HEK293 (cell line): ENCODE results near the gene HOXA11.

Experiments
- CTCF ChIA-PET: fragments of 350-600 bp; formaldehyde crosslinking; extraction: SDS; loops from one replicate; lab custom pipeline; 2021; ENCODE audit warnings: antibody characterized with exemption; lab: Yijun Ruan, JAX
- POLR2A ChIA-PET: fragments of 300-600 bp; formaldehyde crosslinking; extraction: SDS; loops from one replicate; lab custom pipeline; 2020; ENCODE audit warnings: antibody characterized with exemption, inconsistent platforms; lab: Yijun Ruan, JAX
- H3K27ac ChIP-seq: fragments of 200-500 bp; sonication (Bioruptor generic); 2 replicates; pipeline ENCODE4 v1.5.1; 2014; ENCODE audit warnings: low read depth, low read length, control low read depth, inconsistent platforms; ENCODE audit errors: extremely low read depth
- H3K36me3 ChIP-seq, 2 experiments: fragments of 200-500 bp in 1 of 2; sonication (Bioruptor generic) in 1 of 2; 1 replicate in 1 of 2; 2 replicates in 1 of 2; pipeline ENCODE4 v1.5.1; 2014 to 2017; ENCODE audit warnings: inconsistent platforms in 2 of 2, low read length in 2 of 2; ENCODE audit not compliant: control insufficient read depth in 2 of 2, insufficient read depth in 1 of 2
- H3K4me1 ChIP-seq: fragments of 200-500 bp; sonication (Bioruptor generic); 2 replicates; pipeline ENCODE4 v1.5.1; 2014; ENCODE audit warnings: mild to moderate bottlenecking, low read length, inconsistent platforms; ENCODE audit not compliant: control insufficient read depth, insufficient read depth
- H3K4me3 ChIP-seq: 2 replicates; pipeline ENCODE4 v1.5.1; 2011; ENCODE audit warnings: low read depth, mild to moderate bottlenecking, control low read depth, low read length, moderate library complexity
- H3K9me3 ChIP-seq: fragments of 200-500 bp; sonication (Bioruptor generic); 2 replicates; pipeline ENCODE4 v1.5.1; 2014; ENCODE audit warnings: low read depth, low read length, inconsistent platforms; ENCODE audit not compliant: control insufficient read depth, insufficient read depth
- BCL11B ChIP-seq: fragments of 450-650 bp; formaldehyde crosslinking; IDR thresholded peaks from 2 replicates; pipeline ENCODE4 v1.5.1; 2016; ENCODE audit warnings: low read depth, missing biosample characterization, missing genetic modification characterization
- FEZF1 ChIP-seq: fragments of 450-650 bp; formaldehyde crosslinking; IDR thresholded peaks from 2 replicates; pipeline ENCODE4 v1.5.1; 2016; ENCODE audit warnings: missing biosample characterization, missing genetic modification characterization
- GLIS1 ChIP-seq: fragments of 450-650 bp; formaldehyde crosslinking; IDR thresholded peaks from 2 replicates; pipeline ENCODE4 v1.5.1; 2016; ENCODE audit warnings: missing biosample characterization, missing genetic modification characterization
- HIC1 ChIP-seq: fragments of 450-650 bp; formaldehyde crosslinking; IDR thresholded peaks from 2 replicates; pipeline ENCODE4 v1.5.1; 2016; ENCODE audit warnings: missing biosample characterization, missing genetic modification characterization
- HOXC10 ChIP-seq: sonication (generic); formaldehyde crosslinking; IDR thresholded peaks from 2 replicates; pipeline ENCODE4 v1.8.1; 2023; ENCODE audit warnings: mild to moderate bottlenecking, missing genetic modification reagents
- PRDM10 ChIP-seq: fragments of 450-650 bp; formaldehyde crosslinking; IDR thresholded peaks from 2 replicates; pipeline ENCODE4 v1.5.1; 2016; ENCODE audit warnings: missing biosample characterization, missing genetic modification characterization
- RBAK ChIP-seq: fragments of 450-650 bp; formaldehyde crosslinking; IDR thresholded peaks from 2 replicates; pipeline ENCODE4 v1.5.1; 2016; ENCODE audit warnings: missing biosample characterization, missing genetic modification characterization
- SCRT2 ChIP-seq: fragments of 450-650 bp; formaldehyde crosslinking; IDR thresholded peaks from 2 replicates; pipeline ENCODE4 v1.5.1; 2016; ENCODE audit warnings: missing biosample characterization, missing genetic modification characterization
- SP7 ChIP-seq: fragments of 450-650 bp; formaldehyde crosslinking; IDR thresholded peaks from 2 replicates; pipeline ENCODE4 v1.5.1; 2016; ENCODE audit warnings: missing biosample characterization, missing genetic modification characterization
- ZBTB17 ChIP-seq: fragments of 450-650 bp; formaldehyde crosslinking; IDR thresholded peaks from 2 replicates; pipeline ENCODE4 v1.5.1; 2016; ENCODE audit warnings: missing biosample characterization, missing genetic modification characterization
- ZBTB48 ChIP-seq: fragments of 450-650 bp; formaldehyde crosslinking; IDR thresholded peaks from 2 replicates; pipeline ENCODE4 v1.5.1; 2016; ENCODE audit warnings: missing biosample characterization, missing genetic modification characterization
- ZFP37 ChIP-seq: fragments of 450-650 bp; formaldehyde crosslinking; IDR thresholded peaks from 2 replicates; pipeline ENCODE4 v1.5.1; 2016; ENCODE audit warnings: missing biosample characterization, missing genetic modification characterization
- ZFP69B ChIP-seq: fragments of 450-650 bp; formaldehyde crosslinking; IDR thresholded peaks from 2 replicates; pipeline ENCODE4 v1.5.1; 2016; ENCODE audit warnings: missing biosample characterization, missing genetic modification characterization
- ZNF184 ChIP-seq: fragments of 450-650 bp; IDR thresholded peaks from 2 replicates; pipeline ENCODE4 v1.5.1; 2018; ENCODE audit warnings: missing biosample characterization, mild to moderate bottlenecking, missing genetic modification characterization
- ZNF23 ChIP-seq: fragments of 450-650 bp; formaldehyde crosslinking; IDR thresholded peaks from 2 replicates; pipeline ENCODE4 v1.5.1; 2016; ENCODE audit warnings: missing biosample characterization, missing genetic modification characterization, borderline replicate concordance
- ZNF394 ChIP-seq: fragments of 450-650 bp; formaldehyde crosslinking; IDR thresholded peaks from 2 replicates; pipeline ENCODE4 v1.5.1; 2016; ENCODE audit warnings: missing biosample characterization, missing genetic modification characterization, mild to moderate bottlenecking, moderate library complexity, borderline replicate concordance
- ZNF426 ChIP-seq: fragments of 450-650 bp; formaldehyde crosslinking; IDR thresholded peaks from 2 replicates; pipeline ENCODE4 v1.5.1; 2017; ENCODE audit warnings: missing biosample characterization, missing genetic modification characterization, mild to moderate bottlenecking, inconsistent platforms, moderate library complexity
- ZNF600 ChIP-seq: fragments of 450-650 bp; formaldehyde crosslinking; IDR thresholded peaks from 2 replicates; pipeline ENCODE4 v1.5.1; 2016; ENCODE audit warnings: missing biosample characterization, missing genetic modification characterization
- ZNF621 ChIP-seq: fragments of 450-650 bp; formaldehyde crosslinking; IDR thresholded peaks from 2 replicates; pipeline ENCODE4 v1.5.1; 2017; ENCODE audit warnings: missing biosample characterization, missing genetic modification characterization
- ZNF670 ChIP-seq: fragments of 450-650 bp; formaldehyde crosslinking; IDR thresholded peaks from 2 replicates; pipeline ENCODE4 v1.5.1; 2016; ENCODE audit warnings: missing biosample characterization, missing genetic modification characterization, low read depth
- ZNF837 ChIP-seq: fragments of 450-650 bp; formaldehyde crosslinking; IDR thresholded peaks from 2 replicates; pipeline ENCODE4 v1.5.1; 2016; ENCODE audit warnings: missing biosample characterization, missing genetic modification characterization
- ZSCAN30 ChIP-seq: fragments of 450-650 bp; IDR thresholded peaks from 2 replicates; pipeline ENCODE4 v1.5.1; 2018; ENCODE audit warnings: missing biosample characterization, mild to moderate bottlenecking, missing genetic modification characterization, moderate library complexity
- TF ChIP-seq, protein P1 (sequence below): fragments of 450-650 bp; formaldehyde crosslinking; IDR thresholded peaks from 2 replicates; pipeline ENCODE4 v1.5.1; 2016; ENCODE audit warnings: missing biosample characterization, missing genetic modification characterization
- TF ChIP-seq, protein P2 (sequence below): IDR thresholded peaks from 2 replicates; pipeline ENCODE4 v1.6.1; 2011; ENCODE audit warnings: mild to moderate bottlenecking, low read depth, low read length, borderline replicate concordance
- TF ChIP-seq, protein P3 (sequence below): fragments of 450-650 bp; formaldehyde crosslinking; IDR thresholded peaks from 2 replicates; pipeline ENCODE4 v1.5.1; 2016; ENCODE audit warnings: missing biosample characterization, missing genetic modification characterization

Gene HOXA11

DNA sequence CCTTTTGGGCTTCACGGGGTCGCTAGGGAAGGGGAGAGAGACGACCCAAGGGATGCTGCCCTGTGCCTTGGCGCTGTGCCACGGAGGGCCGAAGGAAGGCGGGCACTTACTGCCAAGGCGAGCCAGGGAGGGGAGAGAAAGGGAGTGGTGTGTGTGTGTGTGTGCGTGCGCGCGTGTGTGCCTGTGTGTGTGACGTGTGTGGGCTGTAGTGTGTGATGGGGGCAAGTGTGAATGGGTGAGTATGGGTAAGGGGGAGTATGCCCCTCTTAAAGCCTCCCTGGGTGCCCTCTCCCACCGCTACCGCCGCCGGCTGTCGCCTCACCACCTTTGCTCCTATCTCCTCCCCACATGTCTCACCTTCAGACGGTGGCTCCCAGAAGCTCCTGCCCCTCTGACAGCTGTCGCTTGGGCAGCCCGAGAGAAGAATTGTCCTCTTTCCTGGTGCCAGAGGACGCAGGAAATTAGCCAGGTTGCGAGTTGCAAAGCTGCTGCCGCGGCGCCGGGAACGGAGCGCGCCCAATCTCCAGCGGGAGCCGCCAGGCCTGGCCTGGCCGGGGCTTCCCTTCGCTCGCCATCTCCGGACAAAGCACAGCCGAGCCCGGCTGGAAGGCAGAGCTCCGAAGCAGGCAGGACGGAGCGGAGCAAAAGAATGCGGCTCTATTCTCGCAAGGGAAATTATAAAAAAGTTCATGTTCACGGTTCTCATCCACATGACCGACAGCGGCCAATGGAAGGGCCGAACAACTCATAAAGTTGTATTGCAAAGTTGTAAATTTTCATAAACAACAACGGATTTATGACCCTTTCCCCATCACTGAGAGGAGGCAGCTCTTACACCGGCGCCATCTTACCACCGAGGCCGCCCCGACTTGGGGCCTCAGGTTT lies 32.9 kb downstream of the HOXA11 start, which contains the start of gene HOXA3:
TSS of gene HOXA3 (minus strand) at position 653 of the 885 bp plus-strand sequence. CDS start 41,943 bp downstream, outside the sequence.
- peak within 1 kb of the TSS; percentile 99 for H3K27ac ChIP-seq
- peaks cover 7% of the 10 kb centered on the region for H3K4me1 ChIP-seq
- peak within 1 kb of the TSS; percentile 59 for H3K4me3 ChIP-seq
- ChIA-PET CTCF (interaction anchor here (0.6 to 1.2 kb wide), 2 partner anchors 471 to 1295 kb away, joined by 3 to 4 read pairs; no protein-coding TSS in a partner anchor), POLR2A (interaction anchor here (1.1 to 5.6 kb wide), 5 partner anchors 10 to 38 kb away, joined by 3 to 42 read pairs (median 14); partner anchors contain the start of gene HOXA9)
- H3K9me3 ChIP-seq: no peaks in the 10 kb centered on the region
- H3K36me3 ChIP-seq: peaks cover 0 to 28% of the 10 kb centered on the region in 2 experiments; a peak in 1 of 3 replicates
- peak; percentile 45; the same call in 1 of the 2 replicates for TF ChIP-seq ZFP69B (tag by site-specific recombination)
- no peak for TF ChIP-seq BCL11B (tag by site-specific recombination)
- TF ChIP-seq, protein P1, sequence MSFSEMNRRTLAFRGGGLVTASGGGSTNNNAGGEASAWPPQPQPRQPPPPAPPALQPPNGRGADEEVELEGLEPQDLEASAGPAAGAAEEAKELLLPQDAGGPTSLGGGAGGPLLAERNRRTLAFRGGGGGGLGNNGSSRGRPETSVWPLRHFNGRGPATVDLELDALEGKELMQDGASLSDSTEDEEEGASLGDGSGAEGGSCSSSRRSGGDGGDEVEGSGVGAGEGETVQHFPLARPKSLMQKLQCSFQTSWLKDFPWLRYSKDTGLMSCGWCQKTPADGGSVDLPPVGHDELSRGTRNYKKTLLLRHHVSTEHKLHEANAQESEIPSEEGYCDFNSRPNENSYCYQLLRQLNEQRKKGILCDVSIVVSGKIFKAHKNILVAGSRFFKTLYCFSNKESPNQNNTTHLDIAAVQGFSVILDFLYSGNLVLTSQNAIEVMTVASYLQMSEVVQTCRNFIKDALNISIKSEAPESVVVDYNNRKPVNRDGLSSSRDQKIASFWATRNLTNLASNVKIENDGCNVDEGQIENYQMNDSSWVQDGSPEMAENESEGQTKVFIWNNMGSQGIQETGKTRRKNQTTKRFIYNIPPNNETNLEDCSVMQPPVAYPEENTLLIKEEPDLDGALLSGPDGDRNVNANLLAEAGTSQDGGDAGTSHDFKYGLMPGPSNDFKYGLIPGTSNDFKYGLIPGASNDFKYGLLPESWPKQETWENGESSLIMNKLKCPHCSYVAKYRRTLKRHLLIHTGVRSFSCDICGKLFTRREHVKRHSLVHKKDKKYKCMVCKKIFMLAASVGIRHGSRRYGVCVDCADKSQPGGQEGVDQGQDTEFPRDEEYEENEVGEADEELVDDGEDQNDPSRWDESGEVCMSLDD (tag by site-specific recombination): peak; percentile 72
- TF ChIP-seq ZNF600 (tag by site-specific recombination): peak; percentile 8; the same call in 1 of the 2 replicates
- peak; percentile 21; the same call in 1 of the 2 replicates for TF ChIP-seq ZBTB17 (tag by site-specific recombination)
- TF ChIP-seq ZSCAN30: no peak
- TF ChIP-seq ZNF184 (tag by site-specific recombination): 0 out of 2 replicates have a peak, but pooled peaks have one; percentile 36
- peak; percentile 86 for TF ChIP-seq ZBTB48 (tag by site-specific recombination)
- TF ChIP-seq SCRT2 (tag by site-specific recombination): no peak
- no peak for TF ChIP-seq ZNF23
- no peak for TF ChIP-seq HOXC10 (CRISPR knock-in tag)
- no peak; the same call in 1 of the 2 replicates for TF ChIP-seq ZNF394 (tag by site-specific recombination)
- TF ChIP-seq HIC1: peak; percentile 90
- TF ChIP-seq GLIS1 (tag by site-specific recombination): peak; percentile 37
- TF ChIP-seq ZNF837 (tag by site-specific recombination): no peak
- TF ChIP-seq, protein P2, sequence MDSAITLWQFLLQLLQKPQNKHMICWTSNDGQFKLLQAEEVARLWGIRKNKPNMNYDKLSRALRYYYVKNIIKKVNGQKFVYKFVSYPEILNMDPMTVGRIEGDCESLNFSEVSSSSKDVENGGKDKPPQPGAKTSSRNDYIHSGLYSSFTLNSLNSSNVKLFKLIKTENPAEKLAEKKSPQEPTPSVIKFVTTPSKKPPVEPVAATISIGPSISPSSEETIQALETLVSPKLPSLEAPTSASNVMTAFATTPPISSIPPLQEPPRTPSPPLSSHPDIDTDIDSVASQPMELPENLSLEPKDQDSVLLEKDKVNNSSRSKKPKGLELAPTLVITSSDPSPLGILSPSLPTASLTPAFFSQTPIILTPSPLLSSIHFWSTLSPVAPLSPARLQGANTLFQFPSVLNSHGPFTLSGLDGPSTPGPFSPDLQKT: no peak
- no peak for TF ChIP-seq ZNF670
- peak; percentile 12; the same call in 1 of the 2 replicates for TF ChIP-seq ZNF426 (tag by site-specific recombination)
- 0 out of 2 replicates have a peak, but pooled peaks have one; percentile 63 for TF ChIP-seq ZFP37 (tag by site-specific recombination)
- TF ChIP-seq, protein P3, sequence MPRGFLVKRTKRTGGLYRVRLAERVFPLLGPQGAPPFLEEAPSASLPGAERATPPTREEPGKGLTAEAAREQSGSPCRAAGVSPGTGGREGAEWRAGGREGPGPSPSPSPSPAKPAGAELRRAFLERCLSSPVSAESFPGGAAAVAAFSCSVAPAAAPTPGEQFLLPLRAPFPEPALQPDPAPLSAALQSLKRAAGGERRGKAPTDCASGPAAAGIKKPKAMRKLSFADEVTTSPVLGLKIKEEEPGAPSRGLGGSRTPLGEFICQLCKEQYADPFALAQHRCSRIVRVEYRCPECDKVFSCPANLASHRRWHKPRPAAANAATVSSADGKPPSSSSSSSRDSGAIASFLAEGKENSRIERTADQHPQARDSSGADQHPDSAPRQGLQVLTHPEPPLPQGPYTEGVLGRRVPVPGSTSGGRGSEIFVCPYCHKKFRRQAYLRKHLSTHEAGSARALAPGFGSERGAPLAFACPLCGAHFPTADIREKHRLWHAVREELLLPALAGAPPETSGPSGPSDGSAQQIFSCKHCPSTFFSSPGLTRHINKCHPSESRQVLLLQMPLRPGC: no peak
- TF ChIP-seq ZNF621 (tag by site-specific recombination): no peak
- peak; percentile 72 for TF ChIP-seq FEZF1 (tag by site-specific recombination)
- TF ChIP-seq SP7 (tag by site-specific recombination): peak; percentile 56
- no peak for TF ChIP-seq RBAK
- TF ChIP-seq PRDM10 (tag by site-specific recombination): peak; percentile 35; the same call in 1 of the 2 replicates
